K562 (cell line): ENCODE data around the gene CORIN. TPM values are rescaled to one million over a fixed set of nuclear protein-coding genes. Genes with fewer than 3 reads are reported as not detected.

Experiments used
- ATAC-seq: fragments of 200-7000 bp; cut with Tn5 transposase; 3 replicates; pipeline ENCODE4 v1.9.1; 2020; ENCODE audit warnings: moderate library complexity
- BruUV-seq: library from RNA; stranded (reverse); fragments of 400-500 nt; replicated peaks from 2 replicates; lab custom pipeline; 2021; lab: Mats Ljungman, UMichigan
- CTCF ChIA-PET: fragments of 300-600 bp; formaldehyde crosslinking; extraction: SDS; loops from one replicate; lab custom pipeline; 2021; ENCODE audit warnings: low intra/inter-chr PET ratio; lab: Yijun Ruan, JAX
- POLR2A ChIA-PET: fragments of 300-600, 350-650 bp; sonication (Branson Sonifier 250); formaldehyde crosslinking; extraction: SDS; loops from one replicate; lab custom pipeline; 2021; ENCODE audit warnings: antibody characterized with exemption, inconsistent platforms; lab: Yijun Ruan, JAX
- DNase-seq, 4 experiments: peaks; one replicate each; pipeline versions ENCODE4 v3.0.0 to v3.0.0-alpha.2; 2011 to 2018; ENCODE audit warnings: low spot score in 3 of 4, mixed read lengths in 3 of 4; ENCODE audit errors: extremely low read depth in 1 of 4
- FAIRE-seq: peaks from 2 replicates; lab custom pipeline; 2011; peaks lifted over from hg19 to GRCh38; lab: Jason Lieb, UNC
- H2AFZ ChIP-seq: 2 replicates; pipeline ENCODE4 v1.6.0; 2011; ENCODE audit warnings: low read depth, low read length, control low read depth, inconsistent platforms
- H3K27ac ChIP-seq: fragments of 200-600 bp; 3 replicates; pipeline ENCODE4 v1.8.0; 2011; ENCODE audit warnings: low read depth, mild to moderate bottlenecking, control low read depth, inconsistent platforms, low read length, moderate library complexity, mixed read lengths; ENCODE audit errors: extremely low read depth
- H3K27me3 ChIP-seq, 2 experiments: fragments of 300-600 bp in 1 of 2; 2 replicates in 1 of 2; 3 replicates in 1 of 2; pipeline versions ENCODE4 v1.6.0 to v1.8.0; 2011; ENCODE audit warnings: inconsistent platforms in 2 of 2, low read length in 2 of 2, mild to moderate bottlenecking in 1 of 2, mixed read lengths in 1 of 2, moderate library complexity in 1 of 2; ENCODE audit not compliant: control insufficient read depth in 2 of 2, insufficient read depth in 2 of 2
- H3K36me3 ChIP-seq: fragments of 300-600 bp; 3 replicates; pipeline ENCODE4 v1.8.0; 2011; ENCODE audit warnings: mild to moderate bottlenecking, low read length, inconsistent platforms; ENCODE audit not compliant: control insufficient read depth, insufficient read depth
- H3K4me1 ChIP-seq, 2 experiments: fragments of 200-600 bp in 1 of 2; replicated peaks in 1 of 2; 2 replicates in 1 of 2; 3 replicates in 1 of 2; pipeline versions ENCODE4 v1.5.1 to v1.8.0; 2011; ENCODE audit warnings: inconsistent platforms in 2 of 2, low read length in 2 of 2, mild to moderate bottlenecking in 1 of 2, mixed read lengths in 1 of 2, moderate library complexity in 1 of 2; ENCODE audit not compliant: control insufficient read depth in 2 of 2, insufficient read depth in 2 of 2
- H3K4me2 ChIP-seq: 2 replicates; pipeline ENCODE4 v1.6.1; 2011; ENCODE audit warnings: low read length, control low read depth, inconsistent platforms, mixed read lengths; ENCODE audit not compliant: insufficient read depth
- H3K4me3 ChIP-seq: fragments of 200-600 bp; sonication (generic), shearing (Covaris generic); 2 replicates; pipeline ENCODE4 v1.5.1; 2016; ENCODE audit warnings: control low read depth, inconsistent platforms
- H3K79me2 ChIP-seq: fragments of 200-600 bp; 3 replicates; pipeline ENCODE4 v1.8.0; 2011; ENCODE audit warnings: low read length, inconsistent platforms; ENCODE audit not compliant: control insufficient read depth, insufficient read depth
- H3K9ac ChIP-seq, 2 experiments: 2 replicates each; pipeline versions ENCODE4 v1.6.0 to v1.6.1; 2011; ENCODE audit warnings: low read depth in 2 of 2, low read length in 2 of 2, control low read depth in 1 of 2, inconsistent platforms in 1 of 2, mild to moderate bottlenecking in 1 of 2, mixed read lengths in 1 of 2; ENCODE audit not compliant: insufficient read depth in 1 of 2
- H3K9me1 ChIP-seq: one replicate; pipeline ENCODE4 v1.6.0; 2011; ENCODE audit warnings: inconsistent platforms, mild to moderate bottlenecking, low read length, moderate library complexity; ENCODE audit not compliant: control insufficient read depth, insufficient read depth
- H3K9me3 ChIP-seq: replicated peaks from 2 replicates; pipeline ENCODE4 v1.5.1; 2011; ENCODE audit warnings: low read depth, low read length, inconsistent platforms; ENCODE audit not compliant: control insufficient read depth, insufficient read depth
- H4K20me1 ChIP-seq: replicated peaks from 2 replicates; pipeline ENCODE4 v1.6.1; 2011; ENCODE audit warnings: low read length, inconsistent platforms, mixed read lengths; ENCODE audit not compliant: control insufficient read depth, insufficient read depth
- ARID2 ChIP-seq: fragments of 450-650 bp; IDR thresholded peaks from 2 replicates; pipeline ENCODE4 v1.6.1; 2017; ENCODE audit warnings: antibody characterized with exemption, mild to moderate bottlenecking
- CBX1 ChIP-seq: sonication (generic); IDR thresholded peaks from 2 replicates; pipeline ENCODE4 v1.6.1; 2016; ENCODE audit warnings: antibody characterized with exemption, low read depth, mild to moderate bottlenecking
- GMEB1 ChIP-seq: fragments of 250-450 bp; sonication (Bioruptor Pico); IDR thresholded peaks from 2 replicates; pipeline ENCODE4 v1.4.0; 2020; ENCODE audit warnings: mild to moderate bottlenecking
- HIVEP1 ChIP-seq: fragments of 250-450 bp; sonication (Bioruptor Pico); IDR thresholded peaks from 2 replicates; pipeline ENCODE4 v1.4.0; 2020; ENCODE audit warnings: mild to moderate bottlenecking
- ZNF217 ChIP-seq: sonication (generic); formaldehyde crosslinking; IDR thresholded peaks from 2 replicates; pipeline ENCODE4 v1.8.0; 2022; ENCODE audit warnings: mild to moderate bottlenecking, missing genetic modification reagents
- ZNF551 ChIP-seq: fragments of 250-450 bp; sonication (Bioruptor Pico); IDR thresholded peaks from 2 replicates; pipeline ENCODE4 v1.5.0; 2021; ENCODE audit warnings: mild to moderate bottlenecking, moderate library complexity
- WGBS: fragments of 100-300 bp; shearing (Covaris generic); methylation state at CpG from one replicate; pipeline ENCODE4 v1.1.6; 2016; ENCODE audit warnings: low coverage, mixed read lengths; ENCODE audit not compliant: insufficient coverage; ENCODE audit errors: missing lambda C conversion rate; 5-methylcytosine and 5-hydroxymethylcytosine counted together
- in situ Hi-C: fragments of 300-500 bp; cut with MboI; formaldehyde crosslinking; loops from 4 replicates; pipeline ENCODE4 v1.15.0; 2018; ENCODE audit warnings: inconsistent platforms, mixed read lengths
- intact Hi-C: fragments of 100-400 bp; cut with micrococcal nuclease; formaldehyde crosslinking; loops from 2 replicates; pipeline ENCODE4 v1.14.2; 2022
- polyA plus RNA-seq, 8 experiments: library from polyadenylated mRNA; depleted of rRNA in 4 of 8; stranded (reverse) in 5 of 8; unstranded in 3 of 8; fragments of >200 nt; fragmentation: Nextera tagmentation in 2 of 8; fragmentation: Illumina TruSeq in 1 of 8; extraction: Ambion mirVana in 2 of 8; extraction: Trizol in 1 of 8; gene quantifications; 2 replicates each; pipeline versions ENCODE4 v1.2.1 to v1.2.3, GENCODE V29; 2011 to 2014; ENCODE audit warnings: inconsistent platforms in 1 of 8, missing spikeins in 1 of 8
- total RNA-seq, 7 experiments: library from RNA; depleted of rRNA in 6 of 7; stranded (reverse); fragments of >200 nt in 6 of 7; fragmentation: Illumina TruSeq in 2 of 7; extraction: Trizol in 2 of 7; gene quantifications; 2 replicates each; pipeline versions ENCODE4 v1.2.1 to v1.2.3, GENCODE V29; 2011 to 2021; ENCODE audit warnings: low replicate concordance in 1 of 7

CORIN gene
- total and polyA plus RNA-seq, 9 of the 15 experiments (the other 6 are each of a cell fraction or from before 2014, with no cell fraction given), result 0.04 to 0.31 (median 0.08) TPM; not detected in 4

GRCh38 chr4:47798165-47798564 lies 39.7 kb downstream of the CORIN start:
- 2% methylated on average over 3 of the region's 3 CpGs for WGBS
- FAIRE-seq (no peak), DNase-seq (no peak), ATAC-seq (no peak)
- H3K79me2 ChIP-seq, result no peaks in the 10 kb centered on the region
- H3K4me1 ChIP-seq, result no peaks in the 10 kb centered on the region
- H3K27ac ChIP-seq, result no peak overlapping the region
- H3K9me3 ChIP-seq, result no peaks in the 10 kb centered on the region
- intact Hi-C loops (no loop called here), in situ Hi-C loops (no loop called here)
- no peaks in the 10 kb centered on the region for H3K36me3 ChIP-seq
- no peak overlapping the region for H3K4me3 ChIP-seq
- ChIA-PET POLR2A (interaction anchor here (1.0 to 1.1 kb wide), 2 partner anchors 14 to 355 kb away, joined by 3 read pairs; no protein-coding TSS in a partner anchor), CTCF (no interaction called here)
- BruUV-seq, result no TSS peak
- no peaks in the 10 kb centered on the region for H3K9me1 ChIP-seq
- H2AFZ ChIP-seq, result no peak overlapping the region
- H3K27me3 ChIP-seq, result no peaks in the 10 kb centered on the region; a peak in 1 of 5 replicates
- TF ChIP-seq GMEB1 (no peak), ARID2 (no peak)
- H3K4me2 ChIP-seq, result no peak overlapping the region
- no peak overlapping the region for H3K9ac ChIP-seq
- H4K20me1 ChIP-seq, result no peaks in the 10 kb centered on the region

- Histone ChIP-seq H2AFZ (no peak overlapping the region), H3K4me3 (no peak overlapping the region), H4K20me1 (no peaks in the 10 kb centered on the region), H3K27ac (no peak overlapping the region), H3K9me1 (no peaks in the 10 kb centered on the region), H3K4me1 (no peaks in the 10 kb centered on the region), H3K9ac (no peak overlapping the region), H3K9me3 (no peaks in the 10 kb centered on the region), H3K36me3 (no peaks in the 10 kb centered on the region), H3K4me2 (no peak overlapping the region), H3K27me3 (peaks cover 0 to 1% of the 10 kb centered on the region in 2 experiments; a peak in 1 of 5 replicates), H3K79me2 (no peaks in the 10 kb centered on the region)
- intact Hi-C loops (no loop called here), in situ Hi-C loops (no loop called here)
- no peak for FAIRE-seq
- no peak for DNase-seq
- CTCF ChIA-PET, result no interaction called here
- 3% methylated on average over 2 of the region's 2 CpGs for WGBS
- no peak for ATAC-seq
- BruUV-seq, result no TSS peak
- POLR2A ChIA-PET, result no interaction called here
- TF ChIP-seq ZNF217 (CRISPR knock-in tag) (no peak), ZNF551 (no peak), CBX1 (no peak), HIVEP1 (CRISPR knock-in tag) (no peak)
Observed at GRCh38 chr4:47791965-47792364, 45.9 kb downstream of the CORIN start.
